ENCODE measurements around the gene SLC22A1. TPM values are rescaled to one million over a fixed set of nuclear protein-coding genes. Genes with fewer than 3 reads are reported as not detected.
"Not testable (repeated sequence)": the region's sequence is repeated elsewhere in the genome, so short reads cannot be mapped to it uniquely, and the experiment has no call there.

Gene SLC22A1
- total RNA-seq, 1 donor from 2014 or later = 2.2 TPM

- no peak overlapping the region for H3K4me3 Mint-ChIP-seq (ENCODE audit: unreplicated experiment)
- no peaks in the 10 kb centered on the region for H3K4me1 Mint-ChIP-seq (ENCODE audit: low read depth, unreplicated experiment)
- H3K27me3 Mint-ChIP-seq (ENCODE audit: unreplicated experiment) = peaks cover 7% of the 10 kb centered on the region
- DNase-seq = no peak
- H3K36me3 Mint-ChIP-seq (ENCODE audit: unreplicated experiment) = peaks cover 17% of the 10 kb centered on the region
- H3K27ac Mint-ChIP-seq (ENCODE audit: unreplicated experiment) = no peak overlapping the region
- peaks cover 10% of the 10 kb centered on the region for H3K9me3 Mint-ChIP-seq (ENCODE audit: unreplicated experiment)
- TF ChIP-seq, protein P1, sequence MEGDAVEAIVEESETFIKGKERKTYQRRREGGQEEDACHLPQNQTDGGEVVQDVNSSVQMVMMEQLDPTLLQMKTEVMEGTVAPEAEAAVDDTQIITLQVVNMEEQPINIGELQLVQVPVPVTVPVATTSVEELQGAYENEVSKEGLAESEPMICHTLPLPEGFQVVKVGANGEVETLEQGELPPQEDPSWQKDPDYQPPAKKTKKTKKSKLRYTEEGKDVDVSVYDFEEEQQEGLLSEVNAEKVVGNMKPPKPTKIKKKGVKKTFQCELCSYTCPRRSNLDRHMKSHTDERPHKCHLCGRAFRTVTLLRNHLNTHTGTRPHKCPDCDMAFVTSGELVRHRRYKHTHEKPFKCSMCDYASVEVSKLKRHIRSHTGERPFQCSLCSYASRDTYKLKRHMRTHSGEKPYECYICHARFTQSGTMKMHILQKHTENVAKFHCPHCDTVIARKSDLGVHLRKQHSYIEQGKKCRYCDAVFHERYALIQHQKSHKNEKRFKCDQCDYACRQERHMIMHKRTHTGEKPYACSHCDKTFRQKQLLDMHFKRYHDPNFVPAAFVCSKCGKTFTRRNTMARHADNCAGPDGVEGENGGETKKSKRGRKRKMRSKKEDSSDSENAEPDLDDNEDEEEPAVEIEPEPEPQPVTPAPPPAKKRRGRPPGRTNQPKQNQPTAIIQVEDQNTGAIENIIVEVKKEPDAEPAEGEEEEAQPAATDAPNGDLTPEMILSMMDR (IDR thresholded peaks at IDR 0.05; ENCODE audit: partially characterized antibody, unreplicated experiment) = no peak
Observed at GRCh38 chr6:160133441-160134336, 12.1 kb downstream of the SLC22A1 start.

GRCh38 chr6:160134337-160134751 lies 12.7 kb downstream of the SLC22A1 start:
- H3K36me3 Mint-ChIP-seq (ENCODE audit: unreplicated experiment) = peaks cover 16% of the 10 kb centered on the region
- not testable (repeated sequence) for H3K9me3 Mint-ChIP-seq (ENCODE audit: unreplicated experiment); H3K4me1 Mint-ChIP-seq (ENCODE audit: low read depth, unreplicated experiment); DNase-seq; H3K27ac Mint-ChIP-seq (ENCODE audit: unreplicated experiment); H3K4me3 Mint-ChIP-seq (ENCODE audit: unreplicated experiment); H3K27me3 Mint-ChIP-seq (ENCODE audit: unreplicated experiment)

- no peaks in the 10 kb centered on the region for H3K4me1 Mint-ChIP-seq (ENCODE audit: low read depth, unreplicated experiment)
- TF ChIP-seq, protein P1 (IDR thresholded peaks at IDR 0.05; ENCODE audit: partially characterized antibody, unreplicated experiment) = no peak
- H3K9me3 Mint-ChIP-seq (ENCODE audit: unreplicated experiment) = peaks cover 8% of the 10 kb centered on the region
- H3K36me3 Mint-ChIP-seq (ENCODE audit: unreplicated experiment) = peaks cover 10% of the 10 kb centered on the region
- no peak overlapping the region for H3K4me3 Mint-ChIP-seq (ENCODE audit: unreplicated experiment)
- H3K27me3 Mint-ChIP-seq (ENCODE audit: unreplicated experiment) = peaks cover 7% of the 10 kb centered on the region
- H3K27ac Mint-ChIP-seq (ENCODE audit: unreplicated experiment) = no peak overlapping the region
- no peak for DNase-seq
Observed at GRCh38 chr6:160134779-160135547, 13.3 kb downstream of the SLC22A1 start.

DNA sequence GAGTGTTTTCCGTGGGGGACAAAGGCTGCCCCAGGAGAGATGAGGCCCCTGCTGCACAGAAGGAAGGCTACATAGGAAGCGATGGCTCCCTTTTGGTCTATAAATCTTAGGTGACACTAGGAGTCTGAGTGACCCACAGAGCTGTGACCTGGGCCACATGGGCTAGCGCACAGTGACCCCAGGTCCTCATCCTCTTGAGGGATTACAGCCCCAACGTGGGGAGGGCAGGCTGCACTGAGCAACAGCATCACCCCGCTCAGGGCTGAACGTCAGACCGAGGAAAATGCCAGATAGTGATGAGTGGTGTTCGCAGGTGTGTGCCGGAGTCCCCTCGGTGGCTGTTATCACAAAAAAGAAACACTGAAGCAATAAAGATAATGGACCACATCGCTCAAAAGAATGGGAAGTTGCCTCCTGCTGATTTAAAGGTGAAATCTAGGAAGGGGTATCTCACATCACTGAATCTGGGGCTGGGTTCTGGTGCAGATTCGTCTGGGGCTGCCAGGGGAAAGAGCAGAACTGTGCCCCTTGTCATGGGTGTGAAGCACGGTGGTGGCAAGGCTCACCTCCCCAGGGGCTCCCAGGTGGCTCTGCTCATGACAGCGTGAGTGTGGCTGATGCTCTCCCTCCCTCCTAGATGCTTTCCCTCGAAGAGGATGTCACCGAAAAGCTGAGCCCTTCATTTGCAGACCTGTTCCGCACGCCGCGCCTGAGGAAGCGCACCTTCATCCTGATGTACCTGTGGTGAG lies 14.5 kb downstream of the SLC22A1 start:
- Mint-ChIP-seq H3K9me3 (ENCODE audit: unreplicated experiment) (peaks cover 8% of the 10 kb centered on the region), H3K27ac (ENCODE audit: unreplicated experiment) (no peak overlapping the region), H3K27me3 (ENCODE audit: unreplicated experiment) (peaks cover 6% of the 10 kb centered on the region), H3K36me3 (ENCODE audit: unreplicated experiment) (peaks cover 4% of the 10 kb centered on the region), H3K4me3 (ENCODE audit: unreplicated experiment) (no peak overlapping the region), H3K4me1 (ENCODE audit: low read depth, unreplicated experiment) (no peaks in the 10 kb centered on the region)
- DNase-seq = no peak
- TF ChIP-seq, protein P1 (IDR thresholded peaks at IDR 0.05; ENCODE audit: partially characterized antibody, unreplicated experiment) = no peak
